HepG2 (cell line): ENCODE measurements around the gene RSPRY1. TPM values are rescaled to one million over a fixed set of nuclear protein-coding genes. Genes with fewer than 3 reads are reported as not detected.

Source experiments
- ATAC-seq: fragments of 200-7000 bp; cut with Tn5 transposase; 3 replicates; pipeline ENCODE4 v1.9.1; 2020; ENCODE audit warnings: mild to moderate bottlenecking, moderate library complexity
- BruUV-seq: library from RNA; stranded (reverse); fragments of 400-500 nt; replicated peaks from 2 replicates; lab custom pipeline; 2021; lab: Mats Ljungman, UMichigan
- CTCF ChIA-PET: fragments of 300-600 bp; formaldehyde crosslinking; extraction: SDS; loops from one replicate; lab custom pipeline; 2021; ENCODE audit warnings: low total read pairs, inconsistent platforms, low intra/inter-chr PET ratio; lab: Yijun Ruan, JAX
- POLR2A ChIA-PET: fragments of 350-600 bp; sonication (Branson Sonifier 250); formaldehyde crosslinking; loops from one replicate; lab custom pipeline; 2020; ENCODE audit warnings: antibody characterized with exemption, inconsistent platforms; lab: Yijun Ruan, JAX
- DNase-seq: peaks from one replicate; pipeline ENCODE4 v3.0.0-alpha.2; 2015; ENCODE audit warnings: low spot score
- FAIRE-seq: peaks from 3 replicates; lab custom pipeline; 2011; peaks lifted over from hg19 to GRCh38; lab: Jason Lieb, UNC
- H2AFZ ChIP-seq: one replicate; pipeline ENCODE4 v1.6.1; 2011; ENCODE audit warnings: low read length, inconsistent platforms
- H3K27ac ChIP-seq: fragments of 300-600 bp; 3 replicates; pipeline ENCODE4 v1.8.0; 2011; ENCODE audit warnings: mixed run types, mild to moderate bottlenecking, mixed read lengths, low read length, inconsistent platforms; ENCODE audit not compliant: insufficient read depth; ENCODE audit errors: extremely low read length
- H3K27me3 ChIP-seq, 2 experiments: fragments of 200-600 bp in 1 of 2; 2 replicates in 1 of 2; 3 replicates in 1 of 2; pipeline versions ENCODE4 v1.6.0 to v1.8.0; 2011; ENCODE audit warnings: low read length in 2 of 2, mild to moderate bottlenecking in 2 of 2, moderate library complexity in 2 of 2, inconsistent platforms in 1 of 2; ENCODE audit not compliant: insufficient read depth in 2 of 2, control insufficient read depth in 1 of 2
- H3K36me3 ChIP-seq, 2 experiments: fragments of 200-600 bp in 1 of 2; replicated peaks in 1 of 2; 2 replicates in 1 of 2; 3 replicates in 1 of 2; pipeline versions ENCODE4 v1.5.1 to v1.8.0; 2011; ENCODE audit warnings: low read length in 2 of 2, inconsistent platforms in 1 of 2; ENCODE audit not compliant: insufficient read depth in 2 of 2, control insufficient read depth in 1 of 2
- H3K4me1 ChIP-seq: 2 replicates; pipeline ENCODE4 v1.5.1; 2012; ENCODE audit warnings: low read length, inconsistent platforms; ENCODE audit not compliant: insufficient read depth
- H3K4me2 ChIP-seq: 2 replicates; pipeline ENCODE4 v1.6.0; 2011; ENCODE audit warnings: low read depth, low read length, inconsistent platforms
- H3K4me3 ChIP-seq, 3 experiments: fragments of 200-600 bp in 1 of 3; sonication (generic), shearing (Covaris generic) in 1 of 3; replicated peaks in 1 of 3; 2 replicates each; pipeline ENCODE4 v1.5.1; 2011 to 2016; ENCODE audit warnings: low read length in 3 of 3, inconsistent platforms in 2 of 3, low read depth in 2 of 3, mild to moderate bottlenecking in 2 of 3, control low read depth in 1 of 3, mixed read lengths in 1 of 3; ENCODE audit not compliant: insufficient read depth in 1 of 3
- H3K79me2 ChIP-seq: one replicate; pipeline ENCODE4 v1.6.1; 2011; ENCODE audit warnings: low read length, inconsistent platforms; ENCODE audit not compliant: insufficient read depth
- H3K9ac ChIP-seq: 2 replicates; pipeline ENCODE4 v1.6.0; 2011; ENCODE audit warnings: mild to moderate bottlenecking, low read depth, low read length, inconsistent platforms; ENCODE audit not compliant: insufficient read depth
- H3K9me3 ChIP-seq: 2 replicates; pipeline ENCODE4 v1.5.1; 2012; ENCODE audit warnings: mild to moderate bottlenecking, low read length
- H4K20me1 ChIP-seq: 2 replicates; pipeline ENCODE4 v1.6.0; 2011; ENCODE audit warnings: inconsistent platforms, mild to moderate bottlenecking, low read length, moderate library complexity; ENCODE audit not compliant: insufficient read depth
- ZIK1 ChIP-seq: sonication (generic); formaldehyde crosslinking; IDR thresholded peaks from 2 replicates; pipeline ENCODE4 v1.5.0; 2020; ENCODE audit warnings: mild to moderate bottlenecking, low read depth, missing genetic modification reagents, borderline replicate concordance
- ZNF263 ChIP-seq: sonication (generic); formaldehyde crosslinking; IDR thresholded peaks from 2 replicates; pipeline ENCODE4 v1.4.0; 2020; ENCODE audit warnings: missing genetic modification reagents
- ZNF274 ChIP-seq: sonication (generic); formaldehyde crosslinking; IDR thresholded peaks from 2 replicates; pipeline ENCODE4 v1.5.1; 2020; ENCODE audit warnings: mild to moderate bottlenecking, missing genetic modification reagents
- ZNF790 ChIP-seq: sonication (generic); formaldehyde crosslinking; IDR thresholded peaks from 2 replicates; pipeline ENCODE4 v1.8.0; 2022; ENCODE audit warnings: missing genetic modification reagents, mild to moderate bottlenecking, borderline replicate concordance
- WGBS: methylation state at CpG from one replicate; pipeline ENCODE4 v1.1.6; 2017; ENCODE audit warnings: low lambda C conversion rate; 5-methylcytosine and 5-hydroxymethylcytosine counted together
- in situ Hi-C: cut with HindIII; loops from 2 replicates; pipeline ENCODE4 v1.10.0; 2017; ENCODE audit warnings: low pct_unique_long_range_greater_than_20kb; ENCODE audit not compliant: extremely low pct_ligation_motif_present
- intact Hi-C: fragments of 100-400 bp; cut with micrococcal nuclease; formaldehyde crosslinking; loops from one replicate; pipeline ENCODE4 v1.10.0; 2022; ENCODE audit not compliant: unreplicated experiment
- polyA plus RNA-seq, 8 experiments: library from polyadenylated mRNA; depleted of rRNA in 3 of 8; stranded (reverse) in 7 of 8; unstranded in 1 of 8; fragments of >200 nt; fragmentation: Illumina TruSeq in 4 of 8; extraction: Trizol in 4 of 8; gene quantifications; 2 replicates each; pipeline versions ENCODE4 v1.2.1 to v1.2.3, GENCODE V29; 2011 to 2016; ENCODE audit warnings: low read depth in 4 of 8, missing spikeins in 1 of 8, mixed read lengths in 1 of 8; ENCODE audit not compliant: insufficient read depth in 1 of 8
- total RNA-seq, 5 experiments: library from RNA; depleted of rRNA; stranded (reverse); fragments of >200 nt; fragmentation: Illumina TruSeq; extraction: Trizol; gene quantifications; 2 replicates each; pipeline ENCODE4 v1.2.3, GENCODE V29; 2016; ENCODE audit warnings: low read depth in 1 of 5
- TF ChIP-seq, protein P1 (sequence below): sonication (generic); formaldehyde crosslinking; IDR thresholded peaks from 2 replicates; pipeline ENCODE4 v1.5.1; 2020; ENCODE audit warnings: mild to moderate bottlenecking, missing genetic modification reagents, moderate library complexity
- TF ChIP-seq, protein P2 (sequence below): sonication (generic); formaldehyde crosslinking; IDR thresholded peaks from 2 replicates; pipeline ENCODE4 v1.8.1; 2022; ENCODE audit warnings: mild to moderate bottlenecking, missing genetic modification reagents
- TF ChIP-seq, protein P3 (sequence below): sonication (generic); formaldehyde crosslinking; IDR thresholded peaks from 2 replicates; pipeline ENCODE4 v1.8.1; 2023; ENCODE audit warnings: missing genetic modification reagents, inconsistent platforms, borderline replicate concordance

The RSPRY1 gene
- total and polyA plus RNA-seq, 2 of the 13 experiments (the other 11 are each of a cell fraction or from before 2014, with no cell fraction given), result 53.4 to 61.0 TPM

DNA sequence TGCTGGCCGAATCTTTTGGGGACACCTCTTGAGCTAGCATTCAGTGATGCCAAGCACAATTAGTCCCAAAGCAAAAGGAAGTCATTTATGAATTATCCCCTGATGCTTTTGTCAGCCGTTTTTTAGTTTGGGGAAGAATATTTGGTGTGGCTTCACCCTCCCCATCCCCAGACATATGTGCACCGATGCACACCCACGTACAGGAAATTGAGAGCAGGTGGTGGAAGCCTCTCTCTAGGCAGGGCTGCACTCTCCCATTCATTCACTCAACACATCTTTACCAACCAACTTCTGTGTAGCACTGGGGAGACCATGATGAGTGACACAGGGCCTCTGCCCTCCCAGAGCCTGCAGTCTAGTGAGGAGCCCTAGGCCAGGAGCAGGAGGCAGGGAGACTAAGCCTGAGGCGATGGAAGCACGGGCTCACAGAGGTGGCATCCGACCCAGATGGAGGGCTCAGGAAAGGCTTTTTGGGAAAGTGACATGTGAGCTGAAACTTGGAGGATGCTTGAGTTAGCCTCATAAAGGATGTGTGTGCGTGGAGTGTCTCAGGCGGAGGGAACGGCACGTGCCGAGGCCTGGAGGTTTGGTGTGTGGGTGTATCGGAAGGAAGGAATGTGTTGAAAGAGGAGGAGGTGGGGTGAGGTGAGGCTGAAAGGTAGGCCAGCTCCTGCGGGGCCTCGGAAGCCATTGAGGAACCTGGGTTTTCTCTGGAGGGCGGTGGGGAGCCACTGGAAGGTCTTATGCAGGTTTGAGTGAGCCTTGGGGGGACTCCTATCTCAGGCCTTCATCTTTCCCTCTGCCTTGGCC, 44.1 kb upstream of the RSPRY1 start:
- CTCF ChIA-PET, result no interaction called here
- Histone ChIP-seq H3K4me3 (no peak overlapping the region), H3K9ac (no peak overlapping the region), H3K9me3 (no peaks in the 10 kb centered on the region), H2AFZ (no peak overlapping the region), H3K4me2 (no peak overlapping the region), H3K4me1 (peaks cover 26% of the 10 kb centered on the region), H3K27me3 (no peaks in the 10 kb centered on the region), H3K36me3 (no peaks in the 10 kb centered on the region), H3K79me2 (no peaks in the 10 kb centered on the region), H3K27ac (no peak overlapping the region), H4K20me1 (no peaks in the 10 kb centered on the region)
- TF ChIP-seq ZNF274 (CRISPR knock-in tag), result no peak
- TF ChIP-seq, protein P1, sequence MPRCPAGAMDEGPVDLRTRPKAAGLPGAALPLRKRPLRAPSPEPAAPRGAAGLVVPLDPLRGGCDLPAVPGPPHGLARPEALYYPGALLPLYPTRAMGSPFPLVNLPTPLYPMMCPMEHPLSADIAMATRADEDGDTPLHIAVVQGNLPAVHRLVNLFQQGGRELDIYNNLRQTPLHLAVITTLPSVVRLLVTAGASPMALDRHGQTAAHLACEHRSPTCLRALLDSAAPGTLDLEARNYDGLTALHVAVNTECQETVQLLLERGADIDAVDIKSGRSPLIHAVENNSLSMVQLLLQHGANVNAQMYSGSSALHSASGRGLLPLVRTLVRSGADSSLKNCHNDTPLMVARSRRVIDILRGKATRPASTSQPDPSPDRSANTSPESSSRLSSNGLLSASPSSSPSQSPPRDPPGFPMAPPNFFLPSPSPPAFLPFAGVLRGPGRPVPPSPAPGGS (CRISPR knock-in tag), result no peak
- TF ChIP-seq, protein P2, sequence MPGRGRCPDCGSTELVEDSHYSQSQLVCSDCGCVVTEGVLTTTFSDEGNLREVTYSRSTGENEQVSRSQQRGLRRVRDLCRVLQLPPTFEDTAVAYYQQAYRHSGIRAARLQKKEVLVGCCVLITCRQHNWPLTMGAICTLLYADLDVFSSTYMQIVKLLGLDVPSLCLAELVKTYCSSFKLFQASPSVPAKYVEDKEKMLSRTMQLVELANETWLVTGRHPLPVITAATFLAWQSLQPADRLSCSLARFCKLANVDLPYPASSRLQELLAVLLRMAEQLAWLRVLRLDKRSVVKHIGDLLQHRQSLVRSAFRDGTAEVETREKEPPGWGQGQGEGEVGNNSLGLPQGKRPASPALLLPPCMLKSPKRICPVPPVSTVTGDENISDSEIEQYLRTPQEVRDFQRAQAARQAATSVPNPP (CRISPR knock-in tag), result no peak
- no peak for TF ChIP-seq ZNF790
- no peak for TF ChIP-seq ZNF263
- TF ChIP-seq ZIK1 (CRISPR knock-in tag), result no peak
- TF ChIP-seq, protein P3, sequence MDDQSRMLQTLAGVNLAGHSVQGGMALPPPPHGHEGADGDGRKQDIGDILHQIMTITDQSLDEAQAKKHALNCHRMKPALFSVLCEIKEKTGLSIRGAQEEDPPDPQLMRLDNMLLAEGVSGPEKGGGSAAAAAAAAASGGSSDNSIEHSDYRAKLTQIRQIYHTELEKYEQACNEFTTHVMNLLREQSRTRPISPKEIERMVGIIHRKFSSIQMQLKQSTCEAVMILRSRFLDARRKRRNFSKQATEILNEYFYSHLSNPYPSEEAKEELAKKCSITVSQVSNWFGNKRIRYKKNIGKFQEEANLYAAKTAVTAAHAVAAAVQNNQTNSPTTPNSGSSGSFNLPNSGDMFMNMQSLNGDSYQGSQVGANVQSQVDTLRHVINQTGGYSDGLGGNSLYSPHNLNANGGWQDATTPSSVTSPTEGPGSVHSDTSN, result no peak
- intact Hi-C loops, result no loop called here
- FAIRE-seq (no peak), DNase-seq (no peak), ATAC-seq (no peak)
- in situ Hi-C loops, result no loop called here
- WGBS, result 73% methylated on average over 16 of the region's 16 CpGs
- BruUV-seq, result no TSS peak
- POLR2A ChIA-PET, result interaction anchor here (0.5 kb wide), 1 partner anchor 21 kb away, joined by 3 read pairs; no protein-coding TSS in a partner anchor
